B cell (primary cell): ENCODE data around the gene ZBTB8OS.

Experiments used
- CTCF ChIP-seq: fragments of 200-600 bp; IDR thresholded peaks from one replicate; pipeline ENCODE4 v1.8.0; 2022; ENCODE audit warnings: antibody characterized with exemption, mild to moderate bottlenecking
- EZH2 ChIP-seq: IDR thresholded peaks from 2 replicates; pipeline ENCODE4 v1.6.1; 2012; ENCODE audit warnings: borderline replicate concordance, low read depth, mild to moderate bottlenecking, moderate library complexity, low read length; ENCODE audit not compliant: insufficient read depth, poor library complexity, severe bottlenecking

DNA sequence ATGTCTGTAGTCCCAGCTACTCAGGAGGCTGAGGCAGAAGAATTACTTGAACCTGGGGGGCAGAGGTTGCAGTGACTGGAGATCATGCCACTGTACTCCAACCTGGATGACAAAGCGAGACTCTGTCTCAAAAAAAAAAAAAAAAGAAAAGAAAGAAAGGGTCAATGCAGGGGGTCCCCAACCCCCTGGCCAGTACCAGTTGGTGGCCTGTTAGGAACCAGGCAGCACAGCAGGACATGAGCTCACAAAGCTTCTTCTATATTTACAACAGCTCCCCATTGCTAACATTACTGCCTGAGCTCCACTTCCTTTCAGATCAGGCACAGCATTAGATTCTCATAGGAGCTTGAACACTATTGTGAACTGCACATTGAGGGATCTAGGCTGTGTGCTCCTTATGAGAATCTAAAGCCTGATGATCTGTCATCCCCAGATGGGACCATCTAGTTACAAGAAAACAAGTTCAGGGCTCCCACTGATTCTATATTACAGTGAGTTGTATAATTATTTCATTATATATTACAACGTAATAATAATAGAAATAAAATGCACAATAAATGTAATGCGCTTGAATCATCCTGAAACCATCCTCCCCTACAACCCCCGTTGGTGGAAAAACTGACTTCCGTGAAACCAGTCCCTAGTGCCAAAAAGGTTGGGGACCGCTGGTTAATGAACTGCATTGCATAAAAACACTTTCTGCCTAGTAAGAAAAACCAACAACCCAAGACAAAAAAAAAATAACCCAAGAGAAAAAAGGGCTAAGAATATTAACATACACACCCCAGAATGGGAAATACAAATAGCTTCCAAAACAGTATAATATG is 2.8 kb downstream of the ZBTB8OS start:
- no peak for TF ChIP-seq CTCF
- TF ChIP-seq EZH2 = no peak
